Measurements from ENCODE around the gene ETDA.
"Not testable (repeated sequence)": the region's sequence is repeated elsewhere in the genome, so short reads cannot be mapped to it uniquely, and the experiment has no call there.

ETDA gene

GRCh38 chrX:135252011-135252518 is at the start of gene ETDA:
TSS of gene ETDA (plus strand) at chrX:135252061. CDS start at chrX:135253277, 1,216 bp downstream.
- not testable (repeated sequence) for DNase-seq

- peak; percentile 30 for DNase-seq
These were observed 45.4 kb upstream of the ETDA start for GRCh38 chrX:135206427-135206826.

- DNase-seq, result peak; percentile 73
These were observed 38.5 kb upstream of the ETDA start for GRCh38 chrX:135213200-135213844.

- DNase-seq, result not testable (repeated sequence)
These were observed 5.9 kb upstream of the ETDA start for GRCh38 chrX:135245989-135246388.

- DNase-seq, result not testable (repeated sequence)
These were observed 4.3 kb downstream of the ETDA start for GRCh38 chrX:135256087-135256684.

GRCh38 chrX:135256923-135257322 is 5.1 kb downstream of the ETDA start:
- DNase-seq, result no peak

- DNase-seq, result no peak
These were observed 5.6 kb downstream of the ETDA start for GRCh38 chrX:135257469-135257868.

- not testable (repeated sequence) for DNase-seq
These were observed 9.1 kb downstream of the ETDA start for GRCh38 chrX:135260976-135261375.

GRCh38 chrX:135263376-135263775 is 11.5 kb downstream of the ETDA start:
- DNase-seq, result not testable (repeated sequence)

GRCh38 chrX:135264206-135264605 is 12.3 kb downstream of the ETDA start:
- no peak for DNase-seq

GRCh38 chrX:135273162-135273561 is 21.3 kb downstream of the ETDA start:
- DNase-seq, result no peak

GRCh38 chrX:135275973-135276372 is 24.1 kb downstream of the ETDA start:
- DNase-seq, result no peak

- DNase-seq, result no peak
These were observed 35.5 kb downstream of the ETDA start for GRCh38 chrX:135287266-135287823.

- DNase-seq, result peak; percentile 76
These were observed 43.5 kb downstream of the ETDA start for GRCh38 chrX:135295238-135295943.

- DNase-seq, result no peak
These were observed 44.1 kb downstream of the ETDA start for GRCh38 chrX:135295944-135296305.

GRCh38 chrX:135302269-135302873 is 50.5 kb downstream of the ETDA start:
- no peak for DNase-seq
